ENCODE results near the gene YIF1A. TPM values are rescaled to one million over a fixed set of nuclear protein-coding genes. Genes with fewer than 3 reads are reported as not detected.

The YIF1A gene
- total and polyA plus RNA-seq, 2 of the 4 experiments (the other 2 are of a cell fraction): 128 to 207 TPM

DNA sequence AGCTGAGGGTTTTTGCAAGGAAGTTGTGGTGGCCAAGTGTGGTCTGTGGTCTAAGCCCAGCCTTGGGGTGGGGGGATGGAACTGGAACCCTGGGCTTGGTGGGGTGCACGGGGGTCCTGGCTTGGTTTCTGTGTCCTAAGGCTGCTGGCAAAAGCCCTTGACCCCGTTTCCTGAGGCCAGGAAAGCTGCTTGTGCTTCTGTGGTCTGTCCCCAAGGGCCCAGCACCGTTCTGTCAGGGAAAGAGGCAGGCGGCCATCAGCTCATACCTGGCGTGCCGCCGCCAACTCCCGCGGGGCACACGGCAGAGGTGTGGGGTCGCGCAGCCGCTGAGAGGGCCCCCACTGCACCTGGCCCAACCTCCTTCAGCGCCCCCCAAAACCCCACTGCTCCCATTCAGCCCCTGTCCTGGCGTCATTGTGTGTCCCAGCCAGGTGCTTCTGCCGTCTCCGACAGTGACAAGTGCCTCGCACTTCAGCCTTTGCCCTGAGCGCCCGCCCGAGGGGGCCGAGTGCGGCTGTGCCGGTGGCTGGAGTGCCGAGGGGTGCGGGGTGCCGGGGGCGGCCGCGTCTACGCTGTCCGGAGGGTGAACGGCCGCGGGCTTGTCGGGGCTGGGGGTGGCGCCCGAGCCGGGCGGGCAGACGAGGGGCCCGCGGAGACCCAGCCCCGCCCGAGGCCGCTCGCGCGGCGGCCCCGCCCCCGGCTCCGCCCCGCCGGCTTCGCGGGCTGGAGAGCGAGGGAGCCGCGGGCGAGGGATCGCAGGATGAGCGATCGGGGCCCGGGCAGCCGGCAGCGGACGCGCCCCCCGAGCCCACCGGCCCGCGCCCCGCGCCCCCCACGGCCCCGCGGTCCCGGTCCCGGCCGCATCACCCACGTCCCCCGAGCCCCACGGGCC, 11.2 kb downstream of the YIF1A start, which contains the start of gene CNIH2:
Gene CNIH2, plus strand, starts transcription at position 705 of the 892 bp plus-strand sequence. CDS start 282 bp downstream, outside the sequence.
- H2AK5ac ChIP-seq (ENCODE audit: low read depth, low read length): peak within 1 kb of the TSS; percentile 67; the same call in 1 of the 2 replicates
- CTCF ChIA-PET: no interaction called here
- H2BK120ac ChIP-seq (ENCODE audit: low read depth, low read length): no peak within 1 kb of the TSS
- H3K9me3 ChIP-seq (ENCODE audit: control insufficient read depth, insufficient read depth, low read length): no peaks in the 10 kb centered on the region
- H2BK5ac ChIP-seq (ENCODE audit: low read depth, low read length, poor library complexity, severe bottlenecking): no peak within 1 kb of the TSS
- no peak within 1 kb of the TSS for H3K4ac ChIP-seq (ENCODE audit: low read depth, low read length)
- H3K4me3 ChIP-seq (ENCODE audit: insufficient read depth, low read depth, low read length): peak within 1 kb of the TSS; percentile 38
- no peak within 1 kb of the TSS for H2BK20ac ChIP-seq (ENCODE audit: low read depth, low read length)
- H3K14ac ChIP-seq (replicated peaks; ENCODE audit: low read depth, low read length): no peak within 1 kb of the TSS
- H4K8ac ChIP-seq (ENCODE audit: low read depth in 2 of 2, low read length in 2 of 2): no peak within 1 kb of the TSS
- no peak within 1 kb of the TSS for H2BK15ac ChIP-seq (ENCODE audit: low read depth, low read length)
- no peak within 1 kb of the TSS for H4K91ac ChIP-seq (ENCODE audit: insufficient read depth, low read depth, low read length)
- H3K79me1 ChIP-seq (ENCODE audit: low read depth in 1 of 2, low read length in 2 of 2): peaks cover 4 to 11% of the 10 kb centered on the region in 2 experiments; a peak in 2 of 4 replicates
- no peak for DNase-seq
- in situ Hi-C loops (cut with MboI; ENCODE audit: low sequenced_read_pairs): no loop called here
- peaks cover 5% of the 10 kb centered on the region; the same call in 1 of the 2 replicates for H3K4me1 ChIP-seq (ENCODE audit: control insufficient read depth, insufficient read depth, low read length)
- POLR2A ChIA-PET (ENCODE audit: unreplicated experiment): no interaction called here
- 0 out of 2 replicates have a peak within 1 kb of the TSS, but pooled peaks have one; percentile 33 for H3K9ac ChIP-seq (ENCODE audit: low read depth, low read length)
- peaks cover 6% of the 10 kb centered on the region; the same call in 1 of the 2 replicates for H3K9me1 ChIP-seq (ENCODE audit: insufficient read depth, low read length)
- peak within 1 kb of the TSS; percentile 79 for H2AFZ ChIP-seq (replicated peaks; ENCODE audit: low read length, poor library complexity)
- H3K27me3 ChIP-seq (ENCODE audit: control insufficient read depth, insufficient read depth, low read length): no peaks in the 10 kb centered on the region; the same call in 1 of the 2 replicates
- H3K27ac ChIP-seq (ENCODE audit: insufficient read depth, low read length): no peak within 1 kb of the TSS; the same call in 1 of the 2 replicates
- peaks cover 29% of the 10 kb centered on the region for H4K20me1 ChIP-seq (ENCODE audit: insufficient read depth, low read length)
- no TSS peak for BruUV-seq (replicated peaks)
- peak; percentile 71 for ATAC-seq (ENCODE audit: low read depth)
- 17% methylated on average over 29 of the region's 84 CpGs; no CpG with 5 or more reads in 1 of the 2 experiments for WGBS, 2 experiments (ENCODE audit: extremely low coverage in 2 of 2, insufficient read length in 1 of 2)
- H2AK9ac ChIP-seq (replicated peaks; ENCODE audit: low read depth, low read length, poor library complexity): peak within 1 kb of the TSS; percentile 88
- H3K18ac ChIP-seq (ENCODE audit: low read depth, low read length): no peak within 1 kb of the TSS
- peak within 1 kb of the TSS; percentile 70 for H3K4me2 ChIP-seq (ENCODE audit: low read depth, low read length)
- no peak within 1 kb of the TSS for H4K5ac ChIP-seq (ENCODE audit: low read depth, low read length)
- intact Hi-C loops (cut with micrococcal nuclease): no loop called here
- dilution Hi-C loops (cut with HindIII; ENCODE audit: low sequenced_read_pairs, unreplicated experiment): no loop called here
- H3K23ac ChIP-seq (ENCODE audit: low read depth, low read length): peak within 1 kb of the TSS; percentile 61; the same call in 1 of the 2 replicates
- H3K36me3 ChIP-seq (ENCODE audit: control insufficient read depth, insufficient read depth, low read length): peaks cover 35% of the 10 kb centered on the region
- TF ChIP-seq FOS (IDR thresholded peaks at IDR 0.05; ENCODE audit: low read depth, low read length): no peak
- TF ChIP-seq MAZ (IDR thresholded peaks at IDR 0.05; ENCODE audit: borderline replicate concordance, low read depth, low read length): peak; percentile 31; the same call in 1 of the 2 replicates
- TF ChIP-seq RCOR1 (IDR thresholded peaks at IDR 0.05; ENCODE audit: insufficient replicate concordance, low read length): no peak
- TF ChIP-seq, protein P1, sequence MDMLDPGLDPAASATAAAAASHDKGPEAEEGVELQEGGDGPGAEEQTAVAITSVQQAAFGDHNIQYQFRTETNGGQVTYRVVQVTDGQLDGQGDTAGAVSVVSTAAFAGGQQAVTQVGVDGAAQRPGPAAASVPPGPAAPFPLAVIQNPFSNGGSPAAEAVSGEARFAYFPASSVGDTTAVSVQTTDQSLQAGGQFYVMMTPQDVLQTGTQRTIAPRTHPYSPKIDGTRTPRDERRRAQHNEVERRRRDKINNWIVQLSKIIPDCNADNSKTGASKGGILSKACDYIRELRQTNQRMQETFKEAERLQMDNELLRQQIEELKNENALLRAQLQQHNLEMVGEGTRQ (IDR thresholded peaks at IDR 0.05; ENCODE audit: low read depth, low read length): no peak
- TF ChIP-seq MXI1 (IDR thresholded peaks at IDR 0.05; ENCODE audit: borderline replicate concordance, low read depth, low read length): no peak
- no peak for TF ChIP-seq BHLHE40 (IDR thresholded peaks at IDR 0.05; ENCODE audit: low read depth, low read length)
- TF ChIP-seq, protein P2, sequence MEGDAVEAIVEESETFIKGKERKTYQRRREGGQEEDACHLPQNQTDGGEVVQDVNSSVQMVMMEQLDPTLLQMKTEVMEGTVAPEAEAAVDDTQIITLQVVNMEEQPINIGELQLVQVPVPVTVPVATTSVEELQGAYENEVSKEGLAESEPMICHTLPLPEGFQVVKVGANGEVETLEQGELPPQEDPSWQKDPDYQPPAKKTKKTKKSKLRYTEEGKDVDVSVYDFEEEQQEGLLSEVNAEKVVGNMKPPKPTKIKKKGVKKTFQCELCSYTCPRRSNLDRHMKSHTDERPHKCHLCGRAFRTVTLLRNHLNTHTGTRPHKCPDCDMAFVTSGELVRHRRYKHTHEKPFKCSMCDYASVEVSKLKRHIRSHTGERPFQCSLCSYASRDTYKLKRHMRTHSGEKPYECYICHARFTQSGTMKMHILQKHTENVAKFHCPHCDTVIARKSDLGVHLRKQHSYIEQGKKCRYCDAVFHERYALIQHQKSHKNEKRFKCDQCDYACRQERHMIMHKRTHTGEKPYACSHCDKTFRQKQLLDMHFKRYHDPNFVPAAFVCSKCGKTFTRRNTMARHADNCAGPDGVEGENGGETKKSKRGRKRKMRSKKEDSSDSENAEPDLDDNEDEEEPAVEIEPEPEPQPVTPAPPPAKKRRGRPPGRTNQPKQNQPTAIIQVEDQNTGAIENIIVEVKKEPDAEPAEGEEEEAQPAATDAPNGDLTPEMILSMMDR (conservative IDR thresholded peaks at IDR 0.05; ENCODE audit: low read depth, low read length): no peak
- no peak for TF ChIP-seq RAD21 (IDR thresholded peaks at IDR 0.05; ENCODE audit: low read length)
- no peak within 1 kb of the TSS for H3K56ac ChIP-seq (ENCODE audit: extremely low read depth, insufficient read depth, low read length)
